HG03432 (cell line): ENCODE results near the gene TEX28.
"Not testable (repeated sequence)": the region's sequence is repeated elsewhere in the genome, so short reads cannot be mapped to it uniquely, and the experiment has no call there.

Experiments
- ATAC-seq: cut with Tn5 transposase; IDR thresholded peaks from one replicate; pipeline ENCODE4 v1.9.1; 2021; ENCODE audit warnings: mild to moderate bottlenecking, moderate library complexity; ENCODE audit not compliant: unreplicated experiment

The TEX28 gene

GRCh38 chrX:154310616-154311536 is 16.0 kb upstream of the TEX28 start:
- no peak for ATAC-seq

- no peak for ATAC-seq
Observed at GRCh38 chrX:154309041-154309775, 14.3 kb upstream of the TEX28 start.

GRCh38 chrX:154308108-154308946 is 13.4 kb upstream of the TEX28 start:
- ATAC-seq, result no peak

- no peak for ATAC-seq
Observed at GRCh38 chrX:154307202-154307601, 12.3 kb upstream of the TEX28 start.

- ATAC-seq, result no peak
Observed at GRCh38 chrX:154305541-154306205, 10.7 kb upstream of the TEX28 start.

DNA sequence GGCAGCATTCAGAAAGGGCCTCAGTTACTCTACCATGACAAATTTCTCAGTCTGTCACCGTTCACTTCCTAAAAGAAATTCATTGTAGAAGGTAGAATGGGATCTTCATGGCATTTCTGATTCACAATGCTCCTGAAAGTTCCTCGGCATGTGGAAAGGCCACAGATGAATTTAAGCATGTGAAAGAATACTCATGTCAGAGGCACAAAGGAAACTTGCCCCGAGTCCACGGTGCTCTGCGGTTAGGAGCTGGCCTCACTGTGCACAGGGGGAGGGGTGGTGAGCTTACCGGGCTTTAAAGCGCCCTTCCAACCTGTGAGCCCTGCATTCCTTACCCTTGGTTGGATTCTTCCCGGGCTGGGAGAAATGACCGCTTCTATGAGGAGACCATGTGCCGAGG is 9.9 kb upstream of the TEX28 start:
- ATAC-seq, result no peak

DNA sequence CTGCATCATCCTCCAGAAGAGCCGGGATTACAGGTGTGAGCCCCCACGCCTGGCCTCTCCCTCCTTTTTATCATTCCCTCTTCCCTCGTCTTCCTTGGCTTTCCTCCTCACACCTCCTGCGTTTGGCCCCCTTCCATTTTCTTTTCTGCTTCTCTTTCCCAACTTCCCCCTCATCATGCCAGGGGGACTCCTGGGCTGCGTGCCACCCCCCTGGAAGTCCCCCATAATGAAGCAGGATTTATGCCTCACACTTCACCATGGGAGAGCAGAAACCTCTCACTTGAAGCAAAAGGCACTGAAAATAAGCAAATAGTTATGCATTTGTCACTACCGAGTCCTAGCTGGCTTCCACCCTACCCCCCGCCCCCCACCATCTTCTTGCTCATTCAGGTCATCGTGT is 8.6 kb upstream of the TEX28 start:
- no peak for ATAC-seq

DNA sequence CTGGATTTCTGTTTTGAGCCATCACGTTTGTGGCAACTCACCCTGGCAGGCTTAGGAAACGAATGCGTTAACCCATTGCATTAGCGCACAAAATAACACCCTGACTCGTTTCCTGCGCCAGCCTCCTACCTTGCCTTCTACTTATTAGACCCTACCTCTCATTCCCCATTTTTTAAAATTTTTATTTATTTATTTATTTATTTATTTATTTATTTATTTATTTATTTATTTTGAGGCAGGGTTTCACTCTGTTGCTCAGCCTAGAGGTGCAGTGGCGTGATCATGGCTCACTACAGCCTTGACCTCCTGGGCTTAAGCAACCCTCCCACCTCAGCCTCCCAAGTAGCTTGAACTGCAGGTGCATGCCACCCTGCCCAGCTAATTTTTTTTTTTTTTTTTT is 8.1 kb upstream of the TEX28 start:
- ATAC-seq, result not testable (repeated sequence)

DNA sequence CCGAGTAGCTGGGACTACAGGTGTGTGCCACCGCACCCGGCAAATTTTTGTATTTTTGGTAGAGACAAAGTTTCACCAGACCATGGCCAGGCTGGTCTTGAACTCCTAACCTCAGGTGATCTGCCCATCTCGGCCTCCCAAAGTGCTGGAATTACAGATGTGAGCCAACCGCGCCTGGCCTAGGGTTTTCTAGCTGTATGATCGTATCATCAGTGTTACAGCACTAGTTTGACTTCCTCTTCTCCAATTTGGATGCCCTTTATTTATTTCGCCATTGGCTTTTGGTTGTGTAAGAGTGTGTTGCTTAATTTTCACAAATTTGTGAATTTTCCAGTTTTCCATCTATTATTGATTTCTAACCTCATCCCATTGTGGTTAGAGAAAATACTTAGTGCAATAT is 5.9 kb upstream of the TEX28 start:
- no peak for ATAC-seq

DNA sequence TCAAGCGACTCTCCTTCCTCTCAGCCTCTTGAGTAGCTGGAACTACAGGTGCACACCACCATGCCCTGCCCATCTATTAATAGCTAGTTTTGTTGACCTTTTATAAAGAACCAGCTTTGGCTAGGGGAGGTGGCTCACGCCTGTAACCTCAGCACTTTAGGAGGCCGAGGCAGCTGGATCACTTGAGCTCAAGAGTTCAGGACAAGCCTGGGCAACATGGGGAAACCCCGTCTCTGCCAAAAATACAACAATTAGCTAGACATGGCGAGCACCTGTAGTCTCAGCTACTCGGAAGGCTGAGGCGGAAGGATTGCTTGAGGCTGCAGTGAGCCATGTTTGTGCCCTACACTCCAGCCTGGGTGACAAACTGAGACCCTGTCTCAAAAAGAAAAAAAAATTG is 3.4 kb upstream of the TEX28 start:
- ATAC-seq, result no peak

DNA sequence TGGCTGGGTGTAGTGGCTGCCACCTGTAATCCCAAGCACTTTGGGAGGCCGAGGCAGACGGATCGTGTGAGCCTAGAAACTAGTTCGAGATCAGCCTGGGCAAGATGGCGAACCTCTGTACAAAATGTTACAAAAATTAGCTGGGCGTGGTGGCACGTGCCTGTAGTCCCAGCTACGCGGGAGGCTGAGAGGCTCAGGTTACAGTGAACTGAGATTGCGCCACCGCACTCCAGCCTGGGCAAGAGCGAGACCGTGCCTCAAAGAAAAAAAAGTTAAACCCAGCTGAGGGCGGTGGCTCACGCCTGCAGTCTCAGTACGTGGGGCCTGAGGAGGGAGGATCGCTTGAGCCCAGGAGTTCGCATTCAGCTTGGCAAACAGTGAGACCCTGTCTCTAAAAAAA is 1.8 kb upstream of the TEX28 start:
- no peak for ATAC-seq

- ATAC-seq, result no peak
Observed at GRCh38 chrX:154295664-154296310, 863 bp upstream of the TEX28 start, which contains the start of gene TKTL1. Gene TKTL1 (plus strand): TSS chrX:154295795. CDS start chrX:154295860, 65 bp downstream.

- not testable (repeated sequence) for ATAC-seq
Observed at GRCh38 chrX:154286406-154286805, 8.5 kb downstream of the TEX28 start.

GRCh38 chrX:154284489-154285338 is 10.2 kb downstream of the TEX28 start:
- peak; percentile 77 for ATAC-seq

DNA sequence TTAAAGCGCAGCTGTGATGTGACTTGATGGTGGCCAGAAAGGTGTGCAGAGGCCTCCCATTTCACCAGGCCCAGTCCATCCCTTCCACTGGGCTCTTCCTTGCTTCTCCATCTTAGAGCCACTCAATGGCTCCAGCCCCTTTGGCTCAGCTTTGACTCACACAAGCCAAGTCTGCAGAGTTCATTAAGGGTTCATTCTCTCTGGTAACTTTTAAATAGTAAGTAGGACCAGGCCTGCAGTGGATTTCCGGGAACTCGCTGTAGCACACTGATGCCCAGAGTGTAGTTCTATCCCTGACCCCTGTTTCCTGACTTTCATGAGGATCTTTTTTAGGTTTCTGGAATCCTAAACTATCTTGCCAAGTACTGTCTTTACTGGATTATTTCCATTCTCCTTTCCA is 25.7 kb downstream of the TEX28 start:
- ATAC-seq, result not testable (repeated sequence)

- not testable (repeated sequence) for ATAC-seq
Observed at GRCh38 chrX:154263072-154263471, 31.9 kb downstream of the TEX28 start.

GRCh38 chrX:154258711-154259110 is 36.2 kb downstream of the TEX28 start:
- ATAC-seq, result not testable (repeated sequence)

DNA sequence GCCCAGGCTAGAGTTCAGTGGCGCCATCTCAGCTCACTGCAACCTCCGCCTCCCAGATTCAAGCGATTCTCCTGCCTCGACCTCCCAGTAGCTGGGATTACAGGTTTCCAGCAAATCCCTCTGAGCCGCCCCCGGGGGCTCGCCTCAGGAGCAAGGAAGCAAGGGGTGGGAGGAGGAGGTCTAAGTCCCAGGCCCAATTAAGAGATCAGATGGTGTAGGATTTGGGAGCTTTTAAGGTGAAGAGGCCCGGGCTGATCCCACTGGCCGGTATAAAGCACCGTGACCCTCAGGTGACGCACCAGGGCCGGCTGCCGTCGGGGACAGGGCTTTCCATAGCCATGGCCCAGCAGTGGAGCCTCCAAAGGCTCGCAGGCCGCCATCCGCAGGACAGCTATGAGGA is 37.6 kb downstream of the TEX28 start, which contains the start of gene OPN1MW3:
TSS of gene OPN1MW3 (plus strand) at position 301 of the 400 bp plus-strand sequence. CDS start at position 339, 38 bp downstream.
- not testable (repeated sequence) for ATAC-seq

DNA sequence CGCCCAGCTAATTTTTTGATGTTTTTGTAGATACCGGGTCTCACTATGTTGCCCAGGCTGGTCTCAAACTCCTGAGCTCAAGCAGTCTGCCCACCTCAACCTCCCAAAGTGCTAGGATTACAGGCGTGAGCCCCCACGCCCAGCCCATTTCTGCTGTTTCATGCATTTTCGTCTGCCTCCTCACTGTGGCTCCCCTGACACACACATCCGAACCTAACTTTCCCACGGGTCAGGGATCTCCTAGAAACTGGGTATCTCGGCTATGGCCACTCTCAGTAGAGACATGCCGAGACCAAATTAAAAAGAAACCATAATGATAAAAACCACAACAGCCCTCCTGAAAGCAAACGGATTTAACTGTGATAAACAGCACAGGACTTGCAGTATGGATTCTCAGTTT is 46.8 kb downstream of the TEX28 start:
- not testable (repeated sequence) for ATAC-seq
